Parathyroid adenoma (tissue), 2 donors: Measurements from ENCODE around the gene ABCC4.

Experiments
- H2AFZ ChIP-seq: fragments of 300-600 bp; sonication (generic); one replicate; pipeline ENCODE4 v1.7.0; 2017; ENCODE audit warnings: antibody characterized with exemption, mild to moderate bottlenecking
- H3K27ac ChIP-seq: fragments of 300-600 bp; sonication (generic); one replicate; pipeline ENCODE4 v1.7.0; 2017
- H3K27me3 ChIP-seq: fragments of 300-600 bp; sonication (generic); one replicate; pipeline ENCODE4 v1.7.0; 2017; ENCODE audit warnings: low read length; ENCODE audit not compliant: control insufficient read depth, insufficient read depth
- H3K36me3 ChIP-seq: fragments of 300-600 bp; sonication (generic); one replicate; pipeline ENCODE4 v1.7.0; 2017; ENCODE audit warnings: low read length; ENCODE audit not compliant: control insufficient read depth, insufficient read depth
- H3K4me1 ChIP-seq: fragments of 300-600 bp; sonication (generic); one replicate; pipeline ENCODE4 v1.7.0; 2017; ENCODE audit warnings: control low read depth
- H3K4me2 ChIP-seq: fragments of 300-600 bp; sonication (generic); one replicate; pipeline ENCODE4 v1.7.0; 2017; ENCODE audit warnings: low read length
- H3K4me3 ChIP-seq: fragments of 300-600 bp; sonication (generic); one replicate; pipeline ENCODE4 v1.7.0; 2017; ENCODE audit warnings: low read depth, low read length
- H3K79me2 ChIP-seq: fragments of 300-600 bp; sonication (generic); one replicate; pipeline ENCODE4 v1.7.0; 2017; ENCODE audit warnings: control low read depth
- H3K9ac ChIP-seq: fragments of 300-600 bp; sonication (generic); one replicate; pipeline ENCODE4 v1.7.0; 2017; ENCODE audit warnings: mild to moderate bottlenecking
- H3K9me3 ChIP-seq: fragments of 300-600 bp; sonication (generic); one replicate; pipeline ENCODE4 v1.7.0; 2017; ENCODE audit warnings: low read length; ENCODE audit not compliant: control insufficient read depth
- CTCF ChIP-seq: fragments of 300-600 bp; sonication (generic); IDR thresholded peaks from one replicate; pipeline ENCODE4 v1.7.0; 2017; ENCODE audit warnings: antibody characterized with exemption, mild to moderate bottlenecking
- donor health status: primary hyperparathyroidism.

Gene ABCC4

GRCh38 chr13:95182570-95183265 is 118.5 kb downstream of the ABCC4 start:
- Histone ChIP-seq H3K4me1 (peaks cover 8% of the 10 kb centered on the region), H3K27ac (no peak overlapping the region), H3K27me3 (no peaks in the 10 kb centered on the region), H3K36me3 (no peaks in the 10 kb centered on the region), H3K9ac (no peak overlapping the region), H3K4me2 (no peak overlapping the region), H3K79me2 (peaks cover 10% of the 10 kb centered on the region), H2AFZ (no peak overlapping the region), H3K9me3 (no peaks in the 10 kb centered on the region), H3K4me3 (no peak overlapping the region)
- no peak for TF ChIP-seq CTCF

- TF ChIP-seq CTCF: no peak
- no peaks in the 10 kb centered on the region for H3K27me3 ChIP-seq
- no peak overlapping the region for H2AFZ ChIP-seq
- no peaks in the 10 kb centered on the region for H3K9me3 ChIP-seq
- H3K4me3 ChIP-seq: no peak overlapping the region
- H3K27ac ChIP-seq: no peak overlapping the region
- H3K4me2 ChIP-seq: no peak overlapping the region
- H3K4me1 ChIP-seq: peaks cover 8% of the 10 kb centered on the region
- H3K36me3 ChIP-seq: no peaks in the 10 kb centered on the region
- peaks cover 10% of the 10 kb centered on the region for H3K79me2 ChIP-seq
- H3K9ac ChIP-seq: no peak overlapping the region
Measured at GRCh38 chr13:95181586-95181985, 119.7 kb downstream of the ABCC4 start.

GRCh38 chr13:95180513-95181245 is 120.6 kb downstream of the ABCC4 start:
- Histone ChIP-seq H3K4me1 (peaks cover 8% of the 10 kb centered on the region), H3K79me2 (peaks cover 10% of the 10 kb centered on the region), H3K9me3 (no peaks in the 10 kb centered on the region), H3K9ac (no peak overlapping the region), H2AFZ (no peak overlapping the region), H3K4me3 (no peak overlapping the region), H3K27ac (no peak overlapping the region), H3K4me2 (no peak overlapping the region), H3K36me3 (no peaks in the 10 kb centered on the region), H3K27me3 (no peaks in the 10 kb centered on the region)
- TF ChIP-seq CTCF: no peak

- H3K79me2 ChIP-seq: peaks cover 3% of the 10 kb centered on the region
- no peaks in the 10 kb centered on the region for H3K36me3 ChIP-seq
- no peaks in the 10 kb centered on the region for H3K9me3 ChIP-seq
- no peak overlapping the region for H3K9ac ChIP-seq
- no peaks in the 10 kb centered on the region for H3K27me3 ChIP-seq
- H3K4me2 ChIP-seq: no peak overlapping the region
- H3K4me3 ChIP-seq: no peak overlapping the region
- TF ChIP-seq CTCF: no peak
- H2AFZ ChIP-seq: no peak overlapping the region
- H3K27ac ChIP-seq: no peak overlapping the region
- peaks cover 8% of the 10 kb centered on the region for H3K4me1 ChIP-seq
Measured at GRCh38 chr13:95176611-95177259, 124.5 kb downstream of the ABCC4 start.
